Left ventricle myocardium inferior (tissue), 1 donor: ENCODE measurements around the gene NPTX1. TPM values are rescaled to one million over a fixed set of nuclear protein-coding genes. Genes with fewer than 3 reads are reported as not detected.
A peak's percentile ranks its signal among the peaks of the same experiment; 100 is the strongest.

Experiments
- DNase-seq: peaks from one replicate; pipeline ENCODE4 v3.0.0-alpha.2; 2020
- H3K27ac ChIP-seq: fragments of 200-600 bp; replicated peaks from 2 replicates; pipeline ENCODE4 v1.8.0; 2021
- H3K27me3 ChIP-seq: fragments of 200-600 bp; 2 replicates; pipeline ENCODE4 v1.8.0; 2021; ENCODE audit warnings: low read depth
- H3K36me3 ChIP-seq: fragments of 200-600 bp; 2 replicates; pipeline ENCODE4 v1.8.0; 2021
- H3K4me1 ChIP-seq: fragments of 200-600 bp; 2 replicates; pipeline ENCODE4 v1.8.0; 2021
- H3K4me3 ChIP-seq: fragments of 200-600 bp; 2 replicates; pipeline ENCODE4 v1.8.0; 2021; ENCODE audit warnings: mild to moderate bottlenecking, moderate library complexity
- H3K9me3 ChIP-seq: fragments of 200-600 bp; replicated peaks from 2 replicates; pipeline ENCODE4 v1.8.0; 2021
- CTCF ChIP-seq: fragments of 200-600 bp; IDR thresholded peaks from 2 replicates; pipeline ENCODE4 v1.8.0; 2021; ENCODE audit warnings: antibody characterized with exemption, mild to moderate bottlenecking, borderline replicate concordance
- intact Hi-C: fragments of 100-400 bp; cut with micrococcal nuclease; formaldehyde crosslinking; loops from one replicate; pipeline ENCODE4 v1.11.0; 2022
- long read RNA-seq: library from polyadenylated mRNA; unstranded; transcript quantifications from one replicate; pipeline ENCODE4 v2.0.0, GENCODE V29; 2021
- total RNA-seq: library from RNA; stranded (reverse); fragmentation: NEBNext Ultra II Directional; extraction: Animal tissue kit (Norgen Biotek cat#: 25700); gene quantifications from one replicate; pipeline ENCODE4 v1.2.1, GENCODE V29; 2021
- donor health status: DM: no; HTN: yes; CAD: no; lungs with severe emphysema.

Gene NPTX1
- not detected for total RNA-seq
- long read RNA-seq = 0 reads

GRCh38 chr17:80475910-80476876, at the start of gene NPTX1:
TSS of gene NPTX1 (minus strand) at chr17:80476607. CDS start at chr17:80476446, 161 bp downstream.
- Histone ChIP-seq H3K36me3 (no peaks in the 10 kb centered on the region), H3K4me1 (peaks cover 46% of the 10 kb centered on the region), H3K27me3 (peaks cover 100% of the 10 kb centered on the region), H3K9me3 (no peaks in the 10 kb centered on the region), H3K4me3 (peak within 1 kb of the TSS; percentile 60), H3K27ac (no peak within 1 kb of the TSS)
- no peak for TF ChIP-seq CTCF
- no peak for DNase-seq
- intact Hi-C loops = no loop called here

DNA sequence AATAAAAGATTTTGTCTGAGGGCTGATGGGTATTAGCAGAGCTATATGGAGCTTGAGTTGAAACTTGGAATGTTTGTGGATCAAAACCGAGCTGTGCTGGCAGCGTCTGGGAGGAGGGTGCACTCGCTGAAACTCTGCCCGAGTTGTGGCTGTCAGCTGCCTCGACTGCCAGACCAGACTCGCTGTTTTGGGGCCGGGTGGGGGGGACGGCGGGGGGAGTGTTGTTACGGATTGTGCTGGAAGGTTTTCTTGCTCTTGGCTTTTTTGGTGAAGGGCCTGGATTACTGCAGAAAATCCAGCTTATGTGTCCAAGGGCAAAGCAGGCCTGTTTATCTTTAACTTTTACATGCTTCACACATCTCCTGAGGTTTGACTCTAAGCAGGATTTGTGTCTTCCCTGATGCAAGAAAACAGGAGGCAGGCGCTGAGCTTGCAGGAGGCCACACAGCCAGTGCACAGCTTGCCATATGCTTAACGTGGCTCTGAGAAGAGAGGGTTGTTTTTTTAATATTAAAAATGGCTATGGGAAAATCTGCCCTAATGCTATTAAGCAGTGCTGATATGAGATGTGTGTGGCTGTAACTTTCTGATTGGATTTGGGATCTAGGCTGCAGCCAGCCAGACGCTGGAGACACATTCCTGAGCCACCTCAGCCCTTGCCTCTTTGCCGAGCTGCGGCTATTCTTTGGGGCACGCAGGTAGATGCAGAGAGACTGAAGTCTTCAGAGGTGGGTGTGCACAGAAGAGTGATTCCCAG, 47.7 kb upstream of the NPTX1 start:
- Histone ChIP-seq H3K4me1 (no peaks in the 10 kb centered on the region), H3K9me3 (no peaks in the 10 kb centered on the region), H3K27ac (no peak overlapping the region), H3K4me3 (no peak overlapping the region), H3K27me3 (peaks cover 56% of the 10 kb centered on the region), H3K36me3 (no peaks in the 10 kb centered on the region)
- intact Hi-C loops = no loop called here
- no peak for DNase-seq
- no peak for TF ChIP-seq CTCF

- H3K36me3 ChIP-seq = no peaks in the 10 kb centered on the region
These were observed 46.8 kb upstream of the NPTX1 start for GRCh38 chr17:80523054-80523744.

GRCh38 chr17:80520810-80521455, 44.5 kb upstream of the NPTX1 start:
- Histone ChIP-seq H3K36me3 (no peaks in the 10 kb centered on the region), H3K4me1 (no peaks in the 10 kb centered on the region), H3K27me3 (peaks cover 36% of the 10 kb centered on the region), H3K27ac (no peak overlapping the region), H3K4me3 (no peak overlapping the region), H3K9me3 (no peaks in the 10 kb centered on the region)
- DNase-seq = no peak
- TF ChIP-seq CTCF = no peak
- intact Hi-C loops = no loop called here

More at GRCh38 chr17:80523054-80523744, 46.8 kb upstream of the NPTX1 start:
- DNase-seq = no peak
- Histone ChIP-seq H3K27me3 (peaks cover 49% of the 10 kb centered on the region), H3K4me1 (no peaks in the 10 kb centered on the region), H3K9me3 (no peaks in the 10 kb centered on the region), H3K27ac (no peak overlapping the region), H3K4me3 (no peak overlapping the region)
- no peak for TF ChIP-seq CTCF
- intact Hi-C loops = no loop called here
